GM21723 (cell line): ENCODE results near the gene PIGC.

Experiments
- ATAC-seq: cut with Tn5 transposase; IDR thresholded peaks from one replicate; pipeline ENCODE4 v1.9.1; 2021; ENCODE audit warnings: mild to moderate bottlenecking, moderate library complexity; ENCODE audit not compliant: unreplicated experiment

The PIGC gene

GRCh38 chr1:172443666-172444453 is at the start of gene PIGC:
TSS of gene PIGC (minus strand) at chr1:172444069. CDS start at chr1:172442622, 1,447 bp downstream.
- peak; percentile 100 for ATAC-seq

GRCh38 chr1:172492421-172492820 is 48.6 kb upstream of the PIGC start:
- no peak for ATAC-seq

- no peak for ATAC-seq
Observed at GRCh38 chr1:172489847-172490246, 46.0 kb upstream of the PIGC start.

- no peak for ATAC-seq
Observed at GRCh38 chr1:172488393-172488792, 44.5 kb upstream of the PIGC start.

- ATAC-seq, result no peak
Observed at GRCh38 chr1:172487550-172487949, 43.7 kb upstream of the PIGC start.

GRCh38 chr1:172486805-172487454 is 43.1 kb upstream of the PIGC start:
- no peak for ATAC-seq

- ATAC-seq, result no peak
Observed at GRCh38 chr1:172485626-172486025, 41.8 kb upstream of the PIGC start.

- no peak for ATAC-seq
Observed at GRCh38 chr1:172484252-172484651, 40.4 kb upstream of the PIGC start.

- ATAC-seq, result no peak
Observed at GRCh38 chr1:172483448-172483847, 39.6 kb upstream of the PIGC start.

- no peak for ATAC-seq
Observed at GRCh38 chr1:172482044-172482443, 38.2 kb upstream of the PIGC start.

GRCh38 chr1:172480431-172480830 is 36.6 kb upstream of the PIGC start:
- no peak for ATAC-seq

GRCh38 chr1:172478485-172478884 is 34.6 kb upstream of the PIGC start:
- ATAC-seq, result no peak

GRCh38 chr1:172477741-172478140 is 33.9 kb upstream of the PIGC start:
- no peak for ATAC-seq

GRCh38 chr1:172477216-172477615 is 33.3 kb upstream of the PIGC start:
- ATAC-seq, result no peak

GRCh38 chr1:172476218-172476811 is 32.4 kb upstream of the PIGC start:
- ATAC-seq, result no peak

GRCh38 chr1:172473842-172474241 is 30.0 kb upstream of the PIGC start:
- no peak for ATAC-seq

- no peak for ATAC-seq
Observed at GRCh38 chr1:172473302-172473701, 29.4 kb upstream of the PIGC start.

- no peak for ATAC-seq
Observed at GRCh38 chr1:172472495-172472894, 28.6 kb upstream of the PIGC start.

- ATAC-seq, result no peak
Observed at GRCh38 chr1:172471666-172472065, 27.8 kb upstream of the PIGC start.

GRCh38 chr1:172470149-172470548 is 26.3 kb upstream of the PIGC start:
- ATAC-seq, result no peak

- no peak for ATAC-seq
Observed at GRCh38 chr1:172469717-172470116, 25.8 kb upstream of the PIGC start.

- ATAC-seq, result no peak
Observed at GRCh38 chr1:172468296-172468695, 24.4 kb upstream of the PIGC start.
